B cell (primary cell): ENCODE results near the gene SASH1. TPM values are rescaled to one million over a fixed set of nuclear protein-coding genes. Genes with fewer than 3 reads are reported as not detected.

Experiments used
- ATAC-seq: fragments of 200-7000 bp; cut with Tn5 transposase; one replicate; pipeline ENCODE4 v1.10.0; 2021; ENCODE audit warnings: low read depth, mild to moderate bottlenecking, moderate number of reproducible peaks, moderate library complexity
- CTCF ChIA-PET: fragments of 350-600 bp; sonication (Branson Sonifier 250); formaldehyde crosslinking; loops from one replicate; lab custom pipeline; 2021; ENCODE audit warnings: antibody characterized with exemption, inconsistent platforms; lab: Charles Lee
- POLR2A ChIA-PET: fragments of 350-600 bp; sonication (Branson Sonifier 250); formaldehyde crosslinking; loops from one replicate; lab custom pipeline; 2021; ENCODE audit warnings: antibody characterized with exemption; lab: Charles Lee
- DNase-seq: peaks from one replicate; pipeline ENCODE4 v3.0.0; 2013
- H2AFZ ChIP-seq: 2 replicates; pipeline ENCODE4 v1.6.1; 2012; ENCODE audit warnings: mild to moderate bottlenecking, low read depth, low read length; ENCODE audit not compliant: insufficient read depth, poor library complexity, severe bottlenecking
- H3K27ac ChIP-seq, 2 donors: 1 replicate in 1 of 2; 2 replicates in 1 of 2; pipeline ENCODE4 v1.5.1; 2012 to 2013; ENCODE audit warnings: low read length in 2 of 2, mild to moderate bottlenecking in 2 of 2, moderate library complexity in 1 of 2
- H3K27me3 ChIP-seq, 4 experiments: fragments of 200-600 bp in 1 of 4; sonication (generic) in 1 of 4; replicated peaks in 1 of 4; 1 replicate in 2 of 4; 2 replicates in 2 of 4; pipeline versions ENCODE4 v1.6.1 to v1.7.0; 2013 to 2016; ENCODE audit warnings: low read length in 3 of 4, mild to moderate bottlenecking in 2 of 4, mixed read lengths in 1 of 4, moderate library complexity in 1 of 4; ENCODE audit not compliant: insufficient read depth in 4 of 4, control insufficient read depth in 3 of 4; ENCODE audit errors: control extremely low read depth in 1 of 4
- H3K36me3 ChIP-seq, 2 experiments: replicated peaks in 1 of 2; 1 replicate in 1 of 2; 2 replicates in 1 of 2; pipeline versions ENCODE4 v1.6.1 to v1.7.1; 2013; ENCODE audit warnings: low read length in 1 of 2; ENCODE audit not compliant: insufficient read depth in 2 of 2, control insufficient read depth in 1 of 2; ENCODE audit errors: control extremely low read depth in 1 of 2, extremely low read depth in 1 of 2
- H3K4me1 ChIP-seq, 2 donors: fragments of 200-600 bp in 1 of 2; sonication (generic) in 1 of 2; 1 replicate in 1 of 2; 2 replicates in 1 of 2; pipeline versions ENCODE4 v1.5.1 to v1.6.1; 2013 to 2017; ENCODE audit warnings: low read length in 2 of 2; ENCODE audit not compliant: control insufficient read depth in 2 of 2, insufficient read depth in 2 of 2
- H3K4me2 ChIP-seq: replicated peaks from 2 replicates; pipeline ENCODE3; 2012; ENCODE audit warnings: mild to moderate bottlenecking, low read depth, low read length; ENCODE audit not compliant: poor library complexity, severe bottlenecking
- H3K4me3 ChIP-seq, 5 experiments: fragments of 200-600 bp in 1 of 5; sonication (generic) in 1 of 5; 1 replicate in 3 of 5; 2 replicates in 2 of 5; pipeline versions ENCODE4 v1.5.1 to v1.7.0; 2011 to 2016; ENCODE audit warnings: low read length in 4 of 5, mild to moderate bottlenecking in 4 of 5, low read depth in 2 of 5, control low read depth in 1 of 5, moderate library complexity in 1 of 5; ENCODE audit not compliant: insufficient read depth in 1 of 5; ENCODE audit errors: control extremely low read depth in 1 of 5, extremely low read depth in 1 of 5
- H3K79me2 ChIP-seq: fragments of 200-600 bp; sonication (generic); one replicate; pipeline ENCODE4 v1.6.0; 2016; ENCODE audit warnings: low read length; ENCODE audit not compliant: control insufficient read depth, insufficient read depth
- H3K9ac ChIP-seq: fragments of 200-600 bp; sonication (generic); 2 replicates; pipeline ENCODE4 v1.6.1; 2017; ENCODE audit warnings: mild to moderate bottlenecking, low read length, moderate library complexity
- H3K9me3 ChIP-seq, 3 donors: one replicate each; pipeline versions ENCODE4 v1.6.1 to v1.7.1; 2013; ENCODE audit warnings: low read length in 2 of 3; ENCODE audit not compliant: control insufficient read depth in 2 of 3, insufficient read depth in 1 of 3; ENCODE audit errors: control extremely low read depth in 1 of 3
- H4K20me1 ChIP-seq: 2 replicates; pipeline ENCODE4 v1.6.0; 2012; ENCODE audit warnings: mild to moderate bottlenecking, low read length; ENCODE audit not compliant: insufficient read depth, control insufficient read depth, poor library complexity, severe bottlenecking
- H3K27ac Mint-ChIP-seq: one replicate; pipeline ENCODE4 v1.8.0; 2021; ENCODE audit warnings: mixed read lengths
- H3K27me3 Mint-ChIP-seq: one replicate; pipeline ENCODE4 v1.8.0; 2021; ENCODE audit warnings: mixed read lengths
- H3K4me1 Mint-ChIP-seq: one replicate; pipeline ENCODE4 v1.8.0; 2021; ENCODE audit warnings: mixed read lengths
- H3K4me3 Mint-ChIP-seq: one replicate; pipeline ENCODE4 v1.8.0; 2021; ENCODE audit warnings: mixed read lengths
- H3K9me3 Mint-ChIP-seq: one replicate; pipeline ENCODE4 v1.8.0; 2022; ENCODE audit warnings: mixed read lengths; ENCODE audit not compliant: insufficient read depth
- CTCF ChIP-seq: fragments of 200-600 bp; IDR thresholded peaks from one replicate; pipeline ENCODE4 v1.8.0; 2022; ENCODE audit warnings: antibody characterized with exemption, mild to moderate bottlenecking
- EZH2 ChIP-seq: IDR thresholded peaks from 2 replicates; pipeline ENCODE4 v1.6.1; 2012; ENCODE audit warnings: borderline replicate concordance, low read depth, mild to moderate bottlenecking, moderate library complexity, low read length; ENCODE audit not compliant: insufficient read depth, poor library complexity, severe bottlenecking
- WGBS: methylation state at CpG from one replicate; pipeline ENCODE4 v1.1.5; 2013; ENCODE audit warnings: missing lambda C conversion rate; ENCODE audit not compliant: insufficient coverage; 5-methylcytosine and 5-hydroxymethylcytosine counted together
- intact Hi-C: fragments of 100-400 bp; cut with micrococcal nuclease; formaldehyde crosslinking; loops from one replicate; pipeline ENCODE4 v1.10.0; 2022
- polyA plus RNA-seq: library from polyadenylated mRNA; depleted of rRNA; stranded (reverse); fragments of >200 nt; gene quantifications from 2 replicates; pipeline ENCODE4 v1.2.3, GENCODE V29; 2012
- total RNA-seq, 2 donors: library from RNA; stranded (reverse); fragments of 120-200 nt in 1 of 2; gene quantifications; 1 replicate in 1 of 2; 2 replicates in 1 of 2; pipeline versions ENCODE4 v1.2.3 to v1.2.4, GENCODE V29; 2013 to 2022

Gene SASH1
- total and polyA plus RNA-seq, 2 donors (not counting 1 experiment from before 2014, with no cell fraction given), result 0.01 to 0.07 TPM

DNA sequence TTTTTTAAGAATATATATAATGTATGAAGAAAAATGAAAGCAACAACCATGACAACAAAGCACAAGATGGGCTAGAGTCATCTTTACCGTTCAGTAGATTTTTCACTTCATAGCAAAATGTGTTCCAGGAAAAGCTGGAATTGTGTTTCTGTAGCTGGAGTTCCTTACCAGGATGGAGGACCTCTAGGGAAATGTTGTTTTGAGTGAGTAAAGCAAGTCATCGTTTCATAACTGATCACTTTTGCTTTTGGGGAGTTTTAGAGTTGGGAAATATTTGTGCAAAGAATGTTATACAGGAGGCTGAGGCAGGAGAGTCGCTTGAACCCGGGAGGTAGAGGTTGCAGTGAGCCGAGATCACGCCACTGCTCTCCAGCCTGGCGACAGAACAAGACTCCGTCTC, 151.6 kb downstream of the SASH1 start:
- Histone ChIP-seq H3K9ac (no peak overlapping the region), H4K20me1 (no peaks in the 10 kb centered on the region), H2AFZ (no peak overlapping the region), H3K4me1 (no peaks in the 10 kb centered on the region), H3K27me3 (peaks cover 0 to 4% (median 0%) of the 10 kb centered on the region in 4 experiments), H3K9me3 (no peaks in the 10 kb centered on the region), H3K79me2 (no peaks in the 10 kb centered on the region), H3K27ac (no peak overlapping the region), H3K36me3 (no peaks in the 10 kb centered on the region), H3K4me3 (no peak overlapping the region), H3K4me2 (no peak overlapping the region)
- Mint-ChIP-seq H3K27ac (no peak overlapping the region), H3K27me3 (peaks cover 21% of the 10 kb centered on the region), H3K4me3 (no peak overlapping the region), H3K4me1 (no peaks in the 10 kb centered on the region), H3K9me3 (no peaks in the 10 kb centered on the region)
- ATAC-seq (no peak), DNase-seq (no peak)
- ChIA-PET CTCF (no interaction called here), POLR2A (no interaction called here)
- 100% methylated on average over 2 of the region's 8 CpGs for WGBS
- no peak for TF ChIP-seq EZH2
- TF ChIP-seq CTCF, result no peak
- intact Hi-C loops, result no loop called here

GRCh38 chr6:148495029-148495428, 152.4 kb downstream of the SASH1 start:
- no peak overlapping the region for H3K27ac Mint-ChIP-seq
- intact Hi-C loops, result no loop called here
- H3K9me3 Mint-ChIP-seq, result no peaks in the 10 kb centered on the region
- H3K27ac ChIP-seq, result no peak overlapping the region
- no peak overlapping the region for H3K9ac ChIP-seq
- no peaks in the 10 kb centered on the region for H3K4me1 Mint-ChIP-seq
- peaks cover 0 to 4% (median 0%) of the 10 kb centered on the region in 4 experiments for H3K27me3 ChIP-seq
- H3K4me3 ChIP-seq, result no peak overlapping the region
- H3K4me2 ChIP-seq, result no peak overlapping the region
- H4K20me1 ChIP-seq, result no peaks in the 10 kb centered on the region
- H2AFZ ChIP-seq, result no peak overlapping the region
- no peaks in the 10 kb centered on the region for H3K4me1 ChIP-seq
- no peaks in the 10 kb centered on the region for H3K36me3 ChIP-seq
- 40% methylated on average over 2 of the region's 6 CpGs for WGBS
- no peaks in the 10 kb centered on the region for H3K79me2 ChIP-seq
- TF ChIP-seq EZH2, result no peak
- no peaks in the 10 kb centered on the region for H3K9me3 ChIP-seq
- ChIA-PET POLR2A (no interaction called here), CTCF (interaction anchor here (0.8 kb wide), 1 partner anchor 29 kb away, joined by 3 read pairs; no protein-coding TSS in a partner anchor)
- H3K4me3 Mint-ChIP-seq, result no peak overlapping the region
- H3K27me3 Mint-ChIP-seq, result peaks cover 21% of the 10 kb centered on the region
- ATAC-seq (no peak), DNase-seq (no peak)
